ENCODE results near the gene ZNF468. TPM values are rescaled to one million over a fixed set of nuclear protein-coding genes. Genes with fewer than 3 reads are reported as not detected.
"Not testable (repeated sequence)": the region's sequence is repeated elsewhere in the genome, so short reads cannot be mapped to it uniquely, and the experiment has no call there.

ZNF468 gene
- total and polyA plus RNA-seq, 2 donors from 2014 or later = 10.2 to 21.1 TPM

DNA sequence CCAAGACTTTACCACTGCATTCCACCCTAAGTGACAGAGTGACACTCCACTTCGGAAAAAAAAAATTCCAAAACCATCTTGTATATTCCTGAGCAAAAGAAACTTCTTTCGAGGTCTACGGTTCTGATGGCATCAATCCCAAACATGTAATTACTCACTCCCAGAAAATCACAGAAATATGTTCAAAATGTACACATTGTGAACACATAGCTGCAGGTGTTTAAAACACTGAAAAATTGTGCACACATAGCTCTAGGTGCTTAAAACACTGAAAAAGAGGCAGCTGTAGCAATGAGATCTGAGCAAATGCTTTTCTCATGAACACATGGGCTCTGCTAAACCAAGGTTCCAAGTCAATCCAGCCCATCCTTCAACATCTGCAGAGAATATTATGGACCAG is 14.0 kb upstream of the ZNF468 start:
- H3K9ac ChIP-seq (ENCODE audit: low read length in 3 of 3) = no peak overlapping the region
- no peaks in the 10 kb centered on the region for H3K27me3 ChIP-seq (ENCODE audit: control insufficient read depth, insufficient read depth, low read length)
- intact Hi-C loops (cut with DNase I) = no loop called here
- TF ChIP-seq, protein P1, sequence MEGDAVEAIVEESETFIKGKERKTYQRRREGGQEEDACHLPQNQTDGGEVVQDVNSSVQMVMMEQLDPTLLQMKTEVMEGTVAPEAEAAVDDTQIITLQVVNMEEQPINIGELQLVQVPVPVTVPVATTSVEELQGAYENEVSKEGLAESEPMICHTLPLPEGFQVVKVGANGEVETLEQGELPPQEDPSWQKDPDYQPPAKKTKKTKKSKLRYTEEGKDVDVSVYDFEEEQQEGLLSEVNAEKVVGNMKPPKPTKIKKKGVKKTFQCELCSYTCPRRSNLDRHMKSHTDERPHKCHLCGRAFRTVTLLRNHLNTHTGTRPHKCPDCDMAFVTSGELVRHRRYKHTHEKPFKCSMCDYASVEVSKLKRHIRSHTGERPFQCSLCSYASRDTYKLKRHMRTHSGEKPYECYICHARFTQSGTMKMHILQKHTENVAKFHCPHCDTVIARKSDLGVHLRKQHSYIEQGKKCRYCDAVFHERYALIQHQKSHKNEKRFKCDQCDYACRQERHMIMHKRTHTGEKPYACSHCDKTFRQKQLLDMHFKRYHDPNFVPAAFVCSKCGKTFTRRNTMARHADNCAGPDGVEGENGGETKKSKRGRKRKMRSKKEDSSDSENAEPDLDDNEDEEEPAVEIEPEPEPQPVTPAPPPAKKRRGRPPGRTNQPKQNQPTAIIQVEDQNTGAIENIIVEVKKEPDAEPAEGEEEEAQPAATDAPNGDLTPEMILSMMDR (IDR thresholded peaks at IDR 0.05; ENCODE audit: borderline replicate concordance, extremely low read depth, insufficient read depth) = no peak
- no peak overlapping the region for H3K27ac ChIP-seq (ENCODE audit: low read depth in 2 of 2, low read length in 2 of 2)
- FAIRE-seq (no peak), DNase-seq (no peak)
- H3K36me3 ChIP-seq (ENCODE audit: control insufficient read depth in 2 of 3, insufficient read depth in 3 of 3, low read length in 3 of 3) = no peaks in the 10 kb centered on the region
- no peak overlapping the region for H3K4me3 ChIP-seq (ENCODE audit: low read length in 3 of 3)
- no peaks in the 10 kb centered on the region for H3K4me1 ChIP-seq (ENCODE audit: control insufficient read depth in 2 of 3, insufficient read depth in 2 of 3, low read depth in 1 of 3, low read length in 3 of 3)
- H3K9me3 ChIP-seq (ENCODE audit: control insufficient read depth in 2 of 3, insufficient read depth in 1 of 3, low read length in 3 of 3) = no peaks in the 10 kb centered on the region

DNA sequence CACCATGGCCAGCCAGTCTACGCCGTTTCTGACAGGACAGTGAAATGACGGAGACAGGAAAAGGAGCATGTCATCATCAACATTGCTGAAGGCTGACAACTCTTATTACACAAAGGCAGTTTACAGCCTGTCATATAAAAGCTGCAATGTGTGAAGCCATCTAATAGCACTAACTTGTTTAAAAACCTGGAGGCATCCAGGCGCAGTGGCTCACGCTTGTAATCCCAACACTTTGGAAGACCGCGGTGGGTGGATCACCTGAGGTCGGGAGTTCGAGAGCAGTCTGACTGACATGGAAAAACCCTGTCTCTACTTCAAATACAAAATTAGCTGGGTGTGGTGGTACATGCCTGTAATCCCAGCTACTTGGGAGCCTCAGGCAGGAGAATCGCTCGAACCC is 10.6 kb upstream of the ZNF468 start:
- H3K4me3 ChIP-seq (ENCODE audit: low read length in 3 of 3); H3K9me3 ChIP-seq (ENCODE audit: control insufficient read depth in 2 of 3, insufficient read depth in 1 of 3, low read length in 3 of 3); intact Hi-C loops (cut with DNase I); DNase-seq; H3K27ac ChIP-seq (ENCODE audit: low read depth in 2 of 2, low read length in 2 of 2); FAIRE-seq; H3K36me3 ChIP-seq (ENCODE audit: control insufficient read depth in 2 of 3, insufficient read depth in 3 of 3, low read length in 3 of 3); H3K4me1 ChIP-seq (ENCODE audit: control insufficient read depth in 2 of 3, insufficient read depth in 2 of 3, low read depth in 1 of 3, low read length in 3 of 3); H3K9ac ChIP-seq (ENCODE audit: low read length in 3 of 3); H3K27me3 ChIP-seq (ENCODE audit: control insufficient read depth, insufficient read depth, low read length): not testable (repeated sequence)

DNA sequence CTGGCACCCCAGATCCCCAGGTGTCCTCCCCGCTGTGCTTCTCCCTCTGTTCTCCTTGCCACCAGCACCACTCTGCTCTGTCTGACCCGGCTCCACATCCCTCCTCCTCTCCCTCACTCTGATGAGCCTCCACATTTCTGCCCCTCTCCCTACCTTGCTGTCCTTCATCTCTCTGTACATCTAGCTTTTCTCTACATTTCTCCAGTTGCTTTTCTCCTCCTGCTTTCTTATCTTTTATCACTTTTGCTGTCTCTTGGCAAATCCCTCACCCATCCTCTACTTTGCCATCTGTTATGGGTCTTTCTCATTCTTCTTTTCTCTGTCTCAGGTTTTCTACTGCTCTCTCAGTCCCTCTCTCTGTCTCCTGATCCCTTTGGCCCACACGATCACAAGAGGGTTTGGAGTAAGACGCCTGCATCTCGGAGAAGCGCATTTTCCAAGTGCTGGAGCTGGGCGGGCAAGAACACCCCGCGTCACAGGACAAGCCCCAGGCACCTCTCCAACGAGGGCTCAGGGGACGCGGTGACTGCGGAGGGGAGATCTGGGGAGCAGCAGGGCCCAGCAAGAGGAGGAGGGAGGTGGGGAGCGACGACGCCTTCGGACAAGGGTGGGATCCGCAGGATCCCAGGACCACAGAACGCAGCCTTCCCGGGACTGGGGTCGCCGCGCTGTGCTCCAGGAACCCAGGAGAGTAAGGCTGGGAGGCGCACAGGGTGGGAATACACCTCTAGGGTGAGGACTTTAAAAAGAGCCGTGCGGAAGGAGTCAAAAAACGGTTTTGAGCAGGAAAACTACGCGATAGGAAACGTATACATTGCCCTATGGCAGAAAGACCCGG is 660 bp downstream of the ZNF468 start:
- H3K9ac ChIP-seq (ENCODE audit: low read length in 3 of 3) = peak overlapping the region; percentile 57 to 77 (median 67)
- H3K27me3 ChIP-seq (ENCODE audit: control insufficient read depth, insufficient read depth, low read length); H3K27ac ChIP-seq (ENCODE audit: low read depth in 2 of 2, low read length in 2 of 2); intact Hi-C loops (cut with DNase I); FAIRE-seq; H3K4me1 ChIP-seq (ENCODE audit: control insufficient read depth in 2 of 3, insufficient read depth in 2 of 3, low read depth in 1 of 3, low read length in 3 of 3); H3K9me3 ChIP-seq (ENCODE audit: control insufficient read depth in 2 of 3, insufficient read depth in 1 of 3, low read length in 3 of 3); H3K36me3 ChIP-seq (ENCODE audit: control insufficient read depth in 2 of 3, insufficient read depth in 3 of 3, low read length in 3 of 3): not testable (repeated sequence)
- peak in 2 of 5 donors; percentile 40 to 42 for DNase-seq
- H3K4me3 ChIP-seq (ENCODE audit: low read length in 3 of 3) = peak overlapping the region; percentile 71 to 86 (median 76)

DNA sequence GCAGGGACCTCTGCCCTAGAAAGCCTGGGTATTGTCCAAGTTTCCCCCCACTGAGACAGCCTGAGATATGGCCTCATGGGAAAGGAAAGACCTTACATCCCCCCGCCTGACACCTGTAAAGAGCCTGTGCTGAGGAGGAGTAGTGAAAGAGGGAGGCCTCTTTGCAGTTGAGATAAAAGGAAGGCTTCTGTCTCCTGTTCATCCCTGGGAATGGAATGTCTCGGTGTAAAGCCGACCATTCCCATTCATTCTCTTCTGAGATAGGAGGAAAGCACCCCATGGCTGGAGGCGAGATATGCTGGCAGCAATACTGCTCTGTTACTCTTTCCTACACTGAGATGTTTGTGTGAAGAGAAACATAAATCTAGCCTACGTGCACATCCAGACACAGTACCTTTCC is 10.1 kb downstream of the ZNF468 start:
- H3K9me3 ChIP-seq (ENCODE audit: control insufficient read depth in 2 of 3, insufficient read depth in 1 of 3, low read length in 3 of 3); H3K9ac ChIP-seq (ENCODE audit: low read length in 3 of 3); H3K4me3 ChIP-seq (ENCODE audit: low read length in 3 of 3); FAIRE-seq; intact Hi-C loops (cut with DNase I); H3K4me1 ChIP-seq (ENCODE audit: control insufficient read depth in 2 of 3, insufficient read depth in 2 of 3, low read depth in 1 of 3, low read length in 3 of 3); H3K27me3 ChIP-seq (ENCODE audit: control insufficient read depth, insufficient read depth, low read length); DNase-seq; H3K27ac ChIP-seq (ENCODE audit: low read depth in 2 of 2, low read length in 2 of 2): not testable (repeated sequence)
- H3K36me3 ChIP-seq (ENCODE audit: control insufficient read depth in 2 of 3, insufficient read depth in 3 of 3, low read length in 3 of 3) = peaks cover 13 to 36% (median 35%) of the 10 kb centered on the region in 3 donors

DNA sequence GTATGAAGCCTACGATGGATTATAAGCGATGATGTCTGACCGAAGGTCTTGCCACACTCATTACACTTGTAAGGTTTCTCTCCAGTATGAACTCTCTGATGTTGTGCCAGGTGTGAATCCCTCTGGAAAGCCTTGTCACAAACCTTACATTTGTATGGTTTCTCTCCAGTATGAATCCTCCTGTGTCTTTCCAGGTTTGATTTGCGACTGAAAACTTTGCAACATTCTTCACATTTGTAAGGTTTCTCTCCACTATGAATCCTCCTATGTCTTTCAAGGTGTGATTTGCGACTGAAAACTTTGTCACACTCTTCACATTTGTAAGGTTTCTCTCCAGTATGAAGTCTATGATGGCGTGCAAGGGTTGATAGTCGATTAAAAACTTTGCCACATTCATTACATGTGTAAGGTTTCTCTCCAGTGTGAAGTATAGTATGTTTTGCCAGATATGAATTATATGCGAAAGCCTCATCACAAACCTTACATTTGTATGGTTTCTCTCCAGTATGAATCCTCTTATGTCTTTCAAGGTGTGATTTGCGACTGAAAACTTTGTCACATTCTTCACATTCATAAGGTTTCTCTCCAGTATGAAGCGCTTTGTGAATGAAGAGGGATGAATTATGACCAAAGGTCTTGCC is 16.5 kb downstream of the ZNF468 start:
- H3K9ac ChIP-seq (ENCODE audit: low read length in 3 of 3); FAIRE-seq; DNase-seq; H3K4me1 ChIP-seq (ENCODE audit: control insufficient read depth in 2 of 3, insufficient read depth in 2 of 3, low read depth in 1 of 3, low read length in 3 of 3); H3K27ac ChIP-seq (ENCODE audit: low read depth in 2 of 2, low read length in 2 of 2); intact Hi-C loops (cut with DNase I); H3K27me3 ChIP-seq (ENCODE audit: control insufficient read depth, insufficient read depth, low read length): not testable (repeated sequence)
- Histone ChIP-seq H3K4me3 (ENCODE audit: low read length in 3 of 3) (peak overlapping the region in 1 of 3 donors; percentile 17), H3K9me3 (ENCODE audit: control insufficient read depth in 2 of 3, insufficient read depth in 1 of 3, low read length in 3 of 3) (peaks cover 0 to 43% (median 17%) of the 10 kb centered on the region in 3 donors), H3K36me3 (ENCODE audit: control insufficient read depth in 2 of 3, insufficient read depth in 3 of 3, low read length in 3 of 3) (peaks cover 17 to 46% (median 34%) of the 10 kb centered on the region in 3 donors)

DNA sequence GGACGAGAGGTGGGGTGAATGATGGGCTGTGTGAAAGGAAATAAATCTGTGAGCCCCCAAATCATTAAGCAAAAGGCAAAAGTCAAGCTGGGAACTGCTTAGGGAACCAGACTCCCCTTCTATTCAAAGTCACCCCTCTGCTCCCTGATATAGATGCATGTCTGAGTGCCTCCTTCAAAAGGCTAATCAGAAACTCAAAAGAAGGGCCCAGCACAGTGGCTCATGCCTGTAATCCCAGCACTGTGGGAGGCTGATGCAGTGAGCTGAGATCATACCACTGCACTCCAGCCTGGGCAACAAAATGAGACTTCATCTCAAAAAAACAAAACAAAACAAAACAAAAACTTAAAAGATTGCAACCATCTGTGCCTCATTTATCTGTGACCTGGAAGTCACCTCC is 23.1 kb downstream of the ZNF468 start:
- H3K9ac ChIP-seq (ENCODE audit: low read length in 3 of 3); H3K36me3 ChIP-seq (ENCODE audit: control insufficient read depth in 2 of 3, insufficient read depth in 3 of 3, low read length in 3 of 3); FAIRE-seq; H3K9me3 ChIP-seq (ENCODE audit: control insufficient read depth in 2 of 3, insufficient read depth in 1 of 3, low read length in 3 of 3); H3K27me3 ChIP-seq (ENCODE audit: control insufficient read depth, insufficient read depth, low read length); H3K4me1 ChIP-seq (ENCODE audit: control insufficient read depth in 2 of 3, insufficient read depth in 2 of 3, low read depth in 1 of 3, low read length in 3 of 3); H3K27ac ChIP-seq (ENCODE audit: low read depth in 2 of 2, low read length in 2 of 2); intact Hi-C loops (cut with DNase I); DNase-seq; H3K4me3 ChIP-seq (ENCODE audit: low read length in 3 of 3): not testable (repeated sequence)

DNA sequence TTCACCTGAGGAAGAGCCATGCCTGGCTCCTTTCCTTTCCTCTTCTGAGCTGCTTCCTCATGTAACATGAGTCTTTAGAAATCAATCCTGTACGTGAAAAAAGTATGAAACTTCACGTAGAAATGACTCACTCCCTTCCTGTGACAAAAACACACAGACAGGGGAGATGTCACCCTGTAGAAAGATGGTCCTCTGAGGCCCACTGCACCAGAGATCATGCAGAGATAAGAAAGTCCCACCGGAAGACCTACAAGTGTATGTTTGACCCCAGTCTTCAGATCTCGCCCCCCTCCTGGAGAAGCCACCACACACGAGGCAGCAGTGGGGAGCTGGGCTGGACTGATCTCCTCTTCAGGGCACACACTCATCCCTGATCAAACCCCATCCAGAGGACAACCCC is 23.9 kb downstream of the ZNF468 start:
- H3K4me1 ChIP-seq (ENCODE audit: control insufficient read depth in 2 of 3, insufficient read depth in 2 of 3, low read depth in 1 of 3, low read length in 3 of 3); H3K27ac ChIP-seq (ENCODE audit: low read depth in 2 of 2, low read length in 2 of 2); FAIRE-seq; H3K36me3 ChIP-seq (ENCODE audit: control insufficient read depth in 2 of 3, insufficient read depth in 3 of 3, low read length in 3 of 3); H3K9me3 ChIP-seq (ENCODE audit: control insufficient read depth in 2 of 3, insufficient read depth in 1 of 3, low read length in 3 of 3); H3K27me3 ChIP-seq (ENCODE audit: control insufficient read depth, insufficient read depth, low read length); H3K9ac ChIP-seq (ENCODE audit: low read length in 3 of 3); DNase-seq; intact Hi-C loops (cut with DNase I); H3K4me3 ChIP-seq (ENCODE audit: low read length in 3 of 3): not testable (repeated sequence)

Measured in kidney (tissue), 14 donors.